Neural progenitor cell (in vitro differentiated cells): ENCODE results near the gene SLC9C2.

ENCODE experiments used
- CTCF ChIP-seq: fragments of 200-600 bp; sonication (generic); IDR thresholded peaks from 2 replicates; pipeline ENCODE4 v1.5.1; 2017; ENCODE audit warnings: antibody characterized with exemption, mild to moderate bottlenecking
- EZH2phosphoT487 ChIP-seq: fragments of 200-600 bp; sonication (generic); IDR thresholded peaks from 2 replicates; pipeline ENCODE4 v1.6.1; 2017; ENCODE audit warnings: antibody characterized with exemption

GRCh38 chr1:173520799-173521198, 82.1 kb downstream of the SLC9C2 start:
- TF ChIP-seq CTCF: no peak
- TF ChIP-seq EZH2phosphoT487: no peak
